Activated B cell treated with CpG ODN at 0.5 μM for 24 hours (primary cell): Measurements from ENCODE around the gene IMPACT. TPM values are rescaled to one million over a fixed set of nuclear protein-coding genes. Genes with fewer than 3 reads are reported as not detected.

Experiments used
- ATAC-seq: fragments of 200-7000 bp; cut with Tn5 transposase; one replicate; pipeline ENCODE4 v1.10.0; 2021; ENCODE audit warnings: low read depth, mild to moderate bottlenecking, moderate library complexity
- CTCF ChIA-PET: fragments of 350-600 bp; sonication (Branson Sonifier 250); formaldehyde crosslinking; loops from one replicate; lab custom pipeline; 2021; ENCODE audit warnings: antibody characterized with exemption; lab: Charles Lee
- POLR2A ChIA-PET: fragments of 350-600 bp; sonication (Branson Sonifier 250); formaldehyde crosslinking; loops from one replicate; lab custom pipeline; 2021; ENCODE audit warnings: antibody characterized with exemption; lab: Charles Lee
- DNase-seq: peaks from one replicate; pipeline ENCODE4 v3.0.0; 2022
- H3K27ac Mint-ChIP-seq: one replicate; pipeline ENCODE4 v1.8.0; 2020; ENCODE audit warnings: mixed read lengths
- H3K27me3 Mint-ChIP-seq: one replicate; pipeline ENCODE4 v1.8.0; 2021; ENCODE audit warnings: mixed read lengths
- H3K36me3 Mint-ChIP-seq: one replicate; pipeline ENCODE4 v1.8.0; 2021; ENCODE audit warnings: low read depth, mixed read lengths
- H3K4me1 Mint-ChIP-seq: one replicate; pipeline ENCODE4 v1.8.0; 2021; ENCODE audit warnings: mixed read lengths
- H3K4me3 Mint-ChIP-seq: one replicate; pipeline ENCODE4 v1.8.0; 2020; ENCODE audit warnings: mild to moderate bottlenecking, mixed read lengths
- H3K9me3 Mint-ChIP-seq: one replicate; pipeline ENCODE4 v1.8.0; 2020; ENCODE audit warnings: mixed read lengths
- CTCF ChIP-seq: fragments of 200-600 bp; IDR thresholded peaks from one replicate; pipeline ENCODE4 v1.8.0; 2022; ENCODE audit warnings: antibody characterized with exemption, mild to moderate bottlenecking
- intact Hi-C: fragments of 100-400 bp; cut with micrococcal nuclease; formaldehyde crosslinking; loops from one replicate; pipeline ENCODE4 v1.15.1; 2024
- total RNA-seq: library from RNA; stranded (reverse); gene quantifications from 2 replicates; pipeline ENCODE4 v1.2.3, GENCODE V29; 2022

Gene IMPACT
- total RNA-seq, 1 donor from 2014 or later = 17.4 TPM

- ATAC-seq (no peak), DNase-seq (no peak)
- TF ChIP-seq CTCF = no peak
- ChIA-PET CTCF (interaction anchor here (1.9 kb wide), 1 partner anchor 12 kb away, joined by 5 read pairs; no protein-coding TSS in a partner anchor), POLR2A (no interaction called here)
- Mint-ChIP-seq H3K4me3 (no peak overlapping the region), H3K4me1 (no peaks in the 10 kb centered on the region), H3K9me3 (no peaks in the 10 kb centered on the region), H3K27ac (no peak overlapping the region), H3K27me3 (peaks cover 5% of the 10 kb centered on the region), H3K36me3 (no peaks in the 10 kb centered on the region)
- intact Hi-C loops = no loop called here
Observed at GRCh38 chr18:24500766-24501165, 74.3 kb downstream of the IMPACT start.

GRCh38 chr18:24502667-24503523 lies 76.4 kb downstream of the IMPACT start:
- DNase-seq (no peak), ATAC-seq (no peak)
- no peak overlapping the region for H3K27ac Mint-ChIP-seq
- no peaks in the 10 kb centered on the region for H3K4me1 Mint-ChIP-seq
- H3K9me3 Mint-ChIP-seq = no peaks in the 10 kb centered on the region
- no peak overlapping the region for H3K4me3 Mint-ChIP-seq
- peaks cover 2% of the 10 kb centered on the region for H3K27me3 Mint-ChIP-seq
- intact Hi-C loops = no loop called here
- no peak for TF ChIP-seq CTCF
- no peaks in the 10 kb centered on the region for H3K36me3 Mint-ChIP-seq
- ChIA-PET CTCF (interaction anchor here (0.5 to 1.0 kb wide), 2 partner anchors 14 to 15 kb away, joined by 3 read pairs; no protein-coding TSS in a partner anchor), POLR2A (no interaction called here)

Other genes with a start within 250 kb of the IMPACT start
- gene OSBPL1A, start 28.8 kb upstream of the IMPACT start, total RNA-seq = 0.80 and 0.81 TPM in 2 replicates
- gene HRH4, start 34.0 kb downstream of the IMPACT start, total RNA-seq = not detected in 2 replicates